Neutrophil (primary cell): ENCODE results near the gene SLFN12L.

Source experiments
- H3K27ac ChIP-seq: fragments of 200-600 bp; sonication (generic); 2 replicates; pipeline ENCODE4 v1.5.1; 2016; ENCODE audit warnings: mild to moderate bottlenecking, moderate library complexity
- H3K27me3 ChIP-seq: fragments of 200-600 bp; sonication (generic); 2 replicates; pipeline ENCODE4 v1.6.0; 2016; ENCODE audit warnings: mild to moderate bottlenecking
- H3K36me3 ChIP-seq: fragments of 200-600 bp; sonication (generic); 2 replicates; pipeline ENCODE4 v1.5.1; 2017
- H3K4me1 ChIP-seq, 2 experiments: fragments of 200-600 bp in 1 of 2; sonication (generic) in 1 of 2; 1 replicate in 1 of 2; 2 replicates in 1 of 2; pipeline versions ENCODE4 v1.5.1 to v1.6.1; 2013 to 2016; ENCODE audit warnings: low read depth in 1 of 2, low read length in 1 of 2, mild to moderate bottlenecking in 1 of 2, moderate library complexity in 1 of 2; ENCODE audit not compliant: control insufficient read depth in 1 of 2, insufficient read depth in 1 of 2
- H3K4me3 ChIP-seq, 2 experiments: fragments of 200-600 bp in 1 of 2; sonication (generic) in 1 of 2; 1 replicate in 1 of 2; 2 replicates in 1 of 2; pipeline ENCODE4 v1.5.1; 2013 to 2016; ENCODE audit warnings: low read depth in 1 of 2, low read length in 1 of 2, mild to moderate bottlenecking in 1 of 2, moderate library complexity in 1 of 2
- H3K9me3 ChIP-seq: fragments of 200-600 bp; sonication (generic); 2 replicates; pipeline ENCODE4 v1.5.1; 2016
- TF ChIP-seq, protein P1 (sequence below): fragments of 200-600 bp; sonication (generic); IDR thresholded peaks from 2 replicates; pipeline ENCODE4 v1.5.1; 2016; ENCODE audit warnings: antibody characterized with exemption

SLFN12L gene

DNA sequence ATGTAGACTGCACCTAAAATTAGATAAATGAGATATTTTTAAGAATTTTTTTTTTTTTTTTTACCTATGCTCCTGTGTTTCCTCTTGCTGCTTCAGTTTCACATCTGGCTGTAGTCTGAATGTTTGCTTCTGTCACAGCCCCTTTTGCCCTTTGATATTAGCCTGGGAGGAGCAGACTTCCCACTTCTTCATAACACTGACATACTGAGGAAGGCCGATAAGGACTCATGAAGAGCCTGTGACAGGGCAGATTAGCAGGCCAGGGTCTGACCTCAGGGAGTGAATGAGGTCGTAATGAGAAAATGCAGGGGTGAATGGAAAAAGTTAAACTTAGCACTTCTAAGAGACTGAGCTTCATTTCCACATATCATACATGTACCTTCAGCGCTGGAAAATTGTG, 23.2 kb upstream of the SLFN12L start, which contains the start of gene SLFN14:
SLFN14 (minus strand) TSS at position 117 of the 400 bp plus-strand sequence. CDS start 2,757 bp downstream, outside the sequence.
- TF ChIP-seq, protein P1, sequence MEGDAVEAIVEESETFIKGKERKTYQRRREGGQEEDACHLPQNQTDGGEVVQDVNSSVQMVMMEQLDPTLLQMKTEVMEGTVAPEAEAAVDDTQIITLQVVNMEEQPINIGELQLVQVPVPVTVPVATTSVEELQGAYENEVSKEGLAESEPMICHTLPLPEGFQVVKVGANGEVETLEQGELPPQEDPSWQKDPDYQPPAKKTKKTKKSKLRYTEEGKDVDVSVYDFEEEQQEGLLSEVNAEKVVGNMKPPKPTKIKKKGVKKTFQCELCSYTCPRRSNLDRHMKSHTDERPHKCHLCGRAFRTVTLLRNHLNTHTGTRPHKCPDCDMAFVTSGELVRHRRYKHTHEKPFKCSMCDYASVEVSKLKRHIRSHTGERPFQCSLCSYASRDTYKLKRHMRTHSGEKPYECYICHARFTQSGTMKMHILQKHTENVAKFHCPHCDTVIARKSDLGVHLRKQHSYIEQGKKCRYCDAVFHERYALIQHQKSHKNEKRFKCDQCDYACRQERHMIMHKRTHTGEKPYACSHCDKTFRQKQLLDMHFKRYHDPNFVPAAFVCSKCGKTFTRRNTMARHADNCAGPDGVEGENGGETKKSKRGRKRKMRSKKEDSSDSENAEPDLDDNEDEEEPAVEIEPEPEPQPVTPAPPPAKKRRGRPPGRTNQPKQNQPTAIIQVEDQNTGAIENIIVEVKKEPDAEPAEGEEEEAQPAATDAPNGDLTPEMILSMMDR = no peak

GRCh38 chr17:35559495-35560210, 22.2 kb upstream of the SLFN12L start:
- peaks cover 7% of the 10 kb centered on the region for H3K27me3 ChIP-seq
- H3K4me3 ChIP-seq = no peak overlapping the region
- no peaks in the 10 kb centered on the region for H3K9me3 ChIP-seq
- no peaks in the 10 kb centered on the region for H3K36me3 ChIP-seq
- TF ChIP-seq, protein P1 = no peak
- no peaks in the 10 kb centered on the region for H3K4me1 ChIP-seq
- H3K27ac ChIP-seq = no peak overlapping the region

More for the DNA sequence above, 23.2 kb upstream of the SLFN12L start, which contains the start of gene SLFN14:
- Histone ChIP-seq H3K27me3 (peaks cover 18% of the 10 kb centered on the region), H3K36me3 (no peaks in the 10 kb centered on the region), H3K27ac (no peak within 1 kb of the TSS), H3K4me3 (no peak within 1 kb of the TSS), H3K4me1 (no peaks in the 10 kb centered on the region), H3K9me3 (no peaks in the 10 kb centered on the region)

DNA sequence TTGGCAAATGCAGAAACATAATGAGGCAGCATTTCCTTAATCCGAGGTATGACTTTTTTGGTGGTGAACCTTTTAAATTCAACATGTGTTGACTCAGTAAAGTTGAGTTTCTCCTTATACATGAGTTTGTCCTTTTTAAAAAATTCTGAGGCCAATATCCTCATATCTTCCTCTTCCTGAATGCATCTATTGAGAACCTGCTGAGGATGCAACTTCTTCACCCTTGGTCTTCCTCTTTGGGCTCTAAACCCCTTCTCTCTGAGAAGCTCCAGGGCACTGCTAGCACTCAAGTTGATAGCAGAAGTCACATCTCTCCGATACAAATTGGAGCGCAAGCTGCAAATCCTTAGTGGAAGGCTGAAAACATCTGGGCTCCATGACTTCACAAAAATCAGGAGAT, 19.9 kb upstream of the SLFN12L start:
- Histone ChIP-seq H3K27ac (no peak overlapping the region), H3K36me3 (no peaks in the 10 kb centered on the region), H3K27me3 (peaks cover 21% of the 10 kb centered on the region), H3K4me1 (no peaks in the 10 kb centered on the region), H3K4me3 (no peak overlapping the region), H3K9me3 (no peaks in the 10 kb centered on the region)
- TF ChIP-seq, protein P1 = no peak

DNA sequence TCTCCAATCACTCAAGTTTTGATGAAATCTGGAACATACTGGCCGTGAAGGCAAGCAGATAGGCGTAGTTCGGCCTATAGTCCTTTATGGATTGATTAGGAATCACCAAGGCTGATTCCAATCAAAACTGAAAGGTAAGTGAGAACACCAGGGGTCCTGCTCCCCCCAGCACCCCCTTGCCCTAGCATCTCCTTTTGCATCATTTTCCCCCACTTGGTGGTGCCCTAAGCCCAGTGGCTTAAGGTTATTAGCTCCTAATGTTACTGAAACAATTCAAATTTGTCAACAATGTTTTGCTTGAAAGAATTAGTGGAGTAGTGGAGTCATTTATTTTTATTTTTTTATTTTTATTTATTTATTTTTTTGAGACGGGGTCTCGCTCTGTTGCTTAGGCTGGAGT, 18.2 kb upstream of the SLFN12L start:
- no peaks in the 10 kb centered on the region for H3K4me1 ChIP-seq
- no peaks in the 10 kb centered on the region for H3K36me3 ChIP-seq
- no peak overlapping the region for H3K27ac ChIP-seq
- H3K4me3 ChIP-seq = no peak overlapping the region
- H3K9me3 ChIP-seq = no peaks in the 10 kb centered on the region
- TF ChIP-seq, protein P1 = no peak
- H3K27me3 ChIP-seq = peaks cover 36% of the 10 kb centered on the region

GRCh38 chr17:35554668-35555067, 17.2 kb upstream of the SLFN12L start:
- Histone ChIP-seq H3K4me1 (no peaks in the 10 kb centered on the region), H3K36me3 (no peaks in the 10 kb centered on the region), H3K27ac (no peak overlapping the region), H3K9me3 (no peaks in the 10 kb centered on the region), H3K27me3 (peaks cover 36% of the 10 kb centered on the region), H3K4me3 (no peak overlapping the region)
- TF ChIP-seq, protein P1 = no peak
